HepG2 (cell line): ENCODE results near the gene VPS25. TPM values are rescaled to one million over a fixed set of nuclear protein-coding genes. Genes with fewer than 3 reads are reported as not detected.
A peak's percentile ranks its signal among the peaks of the same experiment; 100 is the strongest.

ENCODE experiments used
- BCLAF1 ChIP-seq: fragments of 450-650 bp; IDR thresholded peaks from 2 replicates; pipeline ENCODE4 v1.6.1; 2017; ENCODE audit warnings: mild to moderate bottlenecking
- CREB1 ChIP-seq, 2 experiments: fragments of 450-650 bp in 1 of 2; IDR thresholded peaks; 2 replicates each; pipeline ENCODE4 v1.6.1; 2016 to 2017; ENCODE audit warnings: control low read depth in 1 of 2, mild to moderate bottlenecking in 1 of 2, missing compliant biosample characterization in 1 of 2, missing genetic modification characterization in 1 of 2
- CREBL2 ChIP-seq: sonication (generic); formaldehyde crosslinking; IDR thresholded peaks from 2 replicates; pipeline ENCODE4 v1.8.1; 2023; ENCODE audit warnings: missing genetic modification reagents, mild to moderate bottlenecking, borderline replicate concordance
- FOXM1 ChIP-seq: sonication (generic); formaldehyde crosslinking; IDR thresholded peaks from 2 replicates; pipeline ENCODE4 v1.5.0; 2020; ENCODE audit warnings: missing genetic modification reagents
- HNRNPL ChIP-seq: fragments of 200-400 bp; formaldehyde crosslinking; IDR thresholded peaks from 2 replicates; pipeline ENCODE4 v1.6.1; 2017; ENCODE audit warnings: mild to moderate bottlenecking, low read depth, low read length
- MEF2D ChIP-seq: sonication (generic); formaldehyde crosslinking; IDR thresholded peaks from 2 replicates; pipeline ENCODE4 v1.5.1; 2020; ENCODE audit warnings: mild to moderate bottlenecking, missing genetic modification reagents
- NR3C1 ChIP-seq: sonication (generic); formaldehyde crosslinking; IDR thresholded peaks from 2 replicates; pipeline ENCODE4 v1.4.0; 2020; ENCODE audit warnings: missing genetic modification reagents
- RARA ChIP-seq: IDR thresholded peaks from 2 replicates; pipeline ENCODE4 v1.6.1; 2016; ENCODE audit warnings: missing genetic modification reagents, missing compliant biosample characterization
- ZBTB20 ChIP-seq: sonication (generic); formaldehyde crosslinking; IDR thresholded peaks from 2 replicates; pipeline ENCODE4 v1.8.1; 2023; ENCODE audit warnings: missing genetic modification reagents, low read depth, mild to moderate bottlenecking, borderline replicate concordance
- ZFP1 ChIP-seq: IDR thresholded peaks from 2 replicates; pipeline ENCODE4 v1.6.1; 2016
- ZFP41 ChIP-seq: sonication (generic); formaldehyde crosslinking; IDR thresholded peaks from 2 replicates; pipeline ENCODE4 v1.4.0; 2020; ENCODE audit warnings: mild to moderate bottlenecking, missing genetic modification reagents, borderline replicate concordance
- ZNF24 ChIP-seq: fragments of 450-650 bp; IDR thresholded peaks from 2 replicates; pipeline ENCODE4 v1.6.1; 2017; ENCODE audit warnings: antibody characterized with exemption, mild to moderate bottlenecking
- ZNF367 ChIP-seq: sonication (generic); formaldehyde crosslinking; IDR thresholded peaks from 2 replicates; pipeline ENCODE4 v1.4.0; 2020; ENCODE audit warnings: missing genetic modification reagents, borderline replicate concordance
- ZNF674 ChIP-seq: sonication (generic); formaldehyde crosslinking; IDR thresholded peaks from 2 replicates; pipeline ENCODE4 v1.5.0; 2020; ENCODE audit warnings: low read depth, mild to moderate bottlenecking, missing genetic modification reagents
- ZNF7 ChIP-seq: IDR thresholded peaks from 2 replicates; pipeline ENCODE4 v1.6.1; 2016; ENCODE audit warnings: missing biosample characterization, missing genetic modification reagents
- ZNF761 ChIP-seq: sonication (generic); formaldehyde crosslinking; conservative IDR thresholded peaks from 2 replicates; pipeline ENCODE4 v1.4.0; 2020; ENCODE audit warnings: mild to moderate bottlenecking, missing genetic modification reagents
- ZNF841 ChIP-seq: sonication (generic); formaldehyde crosslinking; IDR thresholded peaks from 2 replicates; pipeline ENCODE4 v1.8.1; 2023; ENCODE audit warnings: missing genetic modification reagents, borderline replicate concordance
- ZSCAN31 ChIP-seq: sonication (generic); formaldehyde crosslinking; IDR thresholded peaks from 2 replicates; pipeline ENCODE4 v1.5.0; 2020; ENCODE audit warnings: low read depth, mild to moderate bottlenecking, missing genetic modification reagents
- polyA plus RNA-seq, 8 experiments: library from polyadenylated mRNA; depleted of rRNA in 3 of 8; stranded (reverse) in 7 of 8; unstranded in 1 of 8; fragments of >200 nt; fragmentation: Illumina TruSeq in 4 of 8; extraction: Trizol in 4 of 8; gene quantifications; 2 replicates each; pipeline versions ENCODE4 v1.2.1 to v1.2.3, GENCODE V29; 2011 to 2016; ENCODE audit warnings: low read depth in 4 of 8, missing spikeins in 1 of 8, mixed read lengths in 1 of 8; ENCODE audit not compliant: insufficient read depth in 1 of 8
- total RNA-seq, 5 experiments: library from RNA; depleted of rRNA; stranded (reverse); fragments of >200 nt; fragmentation: Illumina TruSeq; extraction: Trizol; gene quantifications; 2 replicates each; pipeline ENCODE4 v1.2.3, GENCODE V29; 2016; ENCODE audit warnings: low read depth in 1 of 5
- TF ChIP-seq, protein P1 (sequence below): sonication (generic); formaldehyde crosslinking; IDR thresholded peaks from 2 replicates; pipeline ENCODE4 v1.5.0; 2020; ENCODE audit warnings: mild to moderate bottlenecking, missing genetic modification reagents
- TF ChIP-seq, protein P2 (sequence below): sonication (generic); formaldehyde crosslinking; IDR thresholded peaks from 2 replicates; pipeline ENCODE4 v1.8.0; 2022; ENCODE audit warnings: missing genetic modification reagents, low read depth, mild to moderate bottlenecking, borderline replicate concordance
- TF ChIP-seq, protein P3 (sequence below): sonication (generic); formaldehyde crosslinking; IDR thresholded peaks from 2 replicates; pipeline ENCODE4 v1.4.0; 2020; ENCODE audit warnings: missing genetic modification reagents

Gene VPS25
- total and polyA plus RNA-seq, 2 of the 13 experiments (the other 11 are each of a cell fraction or from before 2014, with no cell fraction given): 161 to 249 TPM

DNA sequence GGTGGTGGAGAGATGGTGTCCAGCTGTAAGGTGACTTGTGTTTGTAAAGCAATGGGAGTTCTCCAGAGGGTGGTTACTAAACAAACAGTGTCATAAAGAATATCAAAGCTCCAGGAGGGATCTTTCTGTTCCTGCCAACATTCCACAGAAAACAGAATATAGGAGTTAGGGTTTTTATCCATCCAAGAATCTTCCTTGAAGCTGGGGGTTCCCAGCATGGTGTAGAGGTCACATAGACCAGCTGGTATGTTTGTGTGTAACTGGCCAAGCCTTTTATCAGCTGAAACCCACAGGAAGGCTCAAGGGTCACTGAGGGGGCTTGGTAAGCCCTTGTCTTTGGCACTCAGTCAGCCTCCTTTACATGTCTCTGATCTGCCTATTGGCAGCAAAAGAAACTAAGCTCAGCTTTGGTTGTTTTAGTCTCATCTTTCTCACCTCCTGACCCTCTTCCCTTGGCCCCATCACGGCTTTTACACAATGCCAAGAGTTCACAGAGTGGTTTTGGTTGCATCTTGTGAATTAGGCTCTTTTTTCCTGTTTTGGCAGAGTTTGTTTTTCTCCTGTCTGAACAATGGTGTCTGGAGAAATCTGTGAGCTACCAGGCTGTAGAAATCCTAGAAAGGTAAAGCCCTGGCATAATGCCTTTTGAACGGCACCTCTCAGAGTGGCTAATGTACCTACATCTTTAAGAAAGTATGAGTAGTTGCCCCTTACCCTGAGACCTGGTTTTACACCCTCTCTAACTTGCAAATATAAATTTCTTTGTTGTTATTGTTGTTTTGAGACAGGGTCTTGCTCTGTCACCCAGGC is 30.0 kb downstream of the VPS25 start (continued):
- TF ChIP-seq, protein P1, sequence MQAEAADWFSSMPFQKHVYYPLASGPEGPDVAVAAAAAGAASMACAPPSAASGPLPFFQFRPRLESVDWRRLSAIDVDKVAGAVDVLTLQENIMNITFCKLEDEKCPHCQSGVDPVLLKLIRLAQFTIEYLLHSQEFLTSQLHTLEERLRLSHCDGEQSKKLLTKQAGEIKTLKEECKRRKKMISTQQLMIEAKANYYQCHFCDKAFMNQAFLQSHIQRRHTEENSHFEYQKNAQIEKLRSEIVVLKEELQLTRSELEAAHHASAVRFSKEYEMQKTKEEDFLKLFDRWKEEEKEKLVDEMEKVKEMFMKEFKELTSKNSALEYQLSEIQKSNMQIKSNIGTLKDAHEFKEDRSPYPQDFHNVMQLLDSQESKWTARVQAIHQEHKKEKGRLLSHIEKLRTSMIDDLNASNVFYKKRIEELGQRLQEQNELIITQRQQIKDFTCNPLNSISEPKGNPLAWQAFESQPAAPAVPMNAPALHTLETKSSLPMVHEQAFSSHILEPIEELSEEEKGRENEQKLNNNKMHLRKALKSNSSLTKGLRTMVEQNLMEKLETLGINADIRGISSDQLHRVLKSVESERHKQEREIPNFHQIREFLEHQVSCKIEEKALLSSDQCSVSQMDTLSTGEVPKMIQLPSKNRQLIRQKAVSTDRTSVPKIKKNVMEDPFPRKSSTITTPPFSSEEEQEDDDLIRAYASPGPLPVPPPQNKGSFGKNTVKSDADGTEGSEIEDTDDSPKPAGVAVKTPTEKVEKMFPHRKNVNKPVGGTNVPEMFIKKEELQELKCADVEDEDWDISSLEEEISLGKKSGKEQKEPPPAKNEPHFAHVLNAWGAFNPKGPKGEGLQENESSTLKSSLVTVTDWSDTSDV (CRISPR knock-in tag): no peak
- TF ChIP-seq ZBTB20 (CRISPR knock-in tag): no peak
- TF ChIP-seq ZNF841: no peak
- TF ChIP-seq ZNF674 (CRISPR knock-in tag): no peak
- no peak for TF ChIP-seq CREB1 (IDR thresholded peaks at IDR 0.05)
- TF ChIP-seq CREB1 (CRISPR knock-in tag; IDR thresholded peaks at IDR 0.05): 0 out of 2 replicates have a peak, but pooled peaks have one; percentile 23
- no peak for TF ChIP-seq BCLAF1
- no peak for TF ChIP-seq ZNF7 (CRISPR knock-in tag)
- TF ChIP-seq ZFP1 (CRISPR knock-in tag): no peak
- TF ChIP-seq RARA: peak; percentile 86
- TF ChIP-seq ZNF367 (CRISPR knock-in tag): no peak
- TF ChIP-seq CREBL2 (CRISPR knock-in tag): no peak
- no peak for TF ChIP-seq ZNF24
- TF ChIP-seq HNRNPL: no peak
- TF ChIP-seq FOXM1 (CRISPR knock-in tag): no peak
- TF ChIP-seq, protein P2, sequence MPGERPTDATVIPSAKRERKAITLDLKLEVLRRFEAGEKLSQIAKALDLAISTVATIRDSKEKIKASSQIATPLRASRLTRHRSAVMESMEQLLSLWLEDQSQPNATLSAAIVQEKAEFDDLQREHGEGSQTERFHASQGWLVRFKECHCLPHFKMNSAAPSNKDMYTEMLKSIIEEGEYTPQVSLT (CRISPR knock-in tag): no peak
- no peak for TF ChIP-seq ZNF761 (CRISPR knock-in tag)
- TF ChIP-seq NR3C1 (CRISPR knock-in tag): no peak
- TF ChIP-seq, protein P3, sequence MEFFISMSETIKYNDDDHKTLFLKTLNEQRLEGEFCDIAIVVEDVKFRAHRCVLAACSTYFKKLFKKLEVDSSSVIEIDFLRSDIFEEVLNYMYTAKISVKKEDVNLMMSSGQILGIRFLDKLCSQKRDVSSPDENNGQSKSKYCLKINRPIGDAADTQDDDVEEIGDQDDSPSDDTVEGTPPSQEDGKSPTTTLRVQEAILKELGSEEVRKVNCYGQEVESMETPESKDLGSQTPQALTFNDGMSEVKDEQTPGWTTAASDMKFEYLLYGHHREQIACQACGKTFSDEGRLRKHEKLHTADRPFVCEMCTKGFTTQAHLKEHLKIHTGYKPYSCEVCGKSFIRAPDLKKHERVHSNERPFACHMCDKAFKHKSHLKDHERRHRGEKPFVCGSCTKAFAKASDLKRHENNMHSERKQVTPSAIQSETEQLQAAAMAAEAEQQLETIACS (CRISPR knock-in tag): no peak
- no peak for TF ChIP-seq ZFP41 (CRISPR knock-in tag)
- TF ChIP-seq MEF2D (CRISPR knock-in tag): peak; percentile 57; the same call in 1 of the 2 replicates
- no peak for TF ChIP-seq ZSCAN31 (CRISPR knock-in tag)
